ENCODE measurements around the gene LDLRAD4.

DNA sequence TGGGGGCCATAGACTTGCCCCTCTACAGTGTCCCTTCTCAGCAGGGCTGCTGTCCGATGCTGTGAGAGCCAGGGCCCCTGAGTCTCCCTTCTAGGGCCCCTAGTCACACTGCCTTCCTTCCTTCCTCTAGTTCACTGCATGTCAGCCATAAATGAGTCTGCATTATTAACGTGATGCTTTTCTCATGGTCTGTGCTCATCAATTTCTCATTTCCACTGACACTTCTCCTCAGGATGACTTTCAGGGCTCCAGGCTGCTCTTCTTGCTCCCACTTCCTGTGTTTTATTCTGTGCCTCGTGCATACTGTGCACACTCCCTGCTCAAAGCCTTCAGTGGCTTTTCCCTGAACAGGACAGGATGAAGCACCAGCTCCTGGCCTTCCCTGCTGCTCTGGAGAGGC lies 361.3 kb downstream of the LDLRAD4 start:
- no peak for TF ChIP-seq CTCF (conservative IDR thresholded peaks at IDR 0.05)
- TF ChIP-seq EZH2 (IDR thresholded peaks at IDR 0.05; ENCODE audit: low read depth): no peak

All from PC-9 (cell line).